Measurements from ENCODE around the gene SLC5A9.
"Not testable (repeated sequence)": the region's sequence is repeated elsewhere in the genome, so short reads cannot be mapped to it uniquely, and the experiment has no call there.

Gene SLC5A9

GRCh38 chr1:48246727-48247126, 24.2 kb downstream of the SLC5A9 start:
- peak; percentile 95 for DNase-seq

- DNase-seq, result no peak
Measured at GRCh38 chr1:48248356-48248755, 25.8 kb downstream of the SLC5A9 start.

- no peak for DNase-seq
Measured at GRCh38 chr1:48249868-48250267, 27.4 kb downstream of the SLC5A9 start.

GRCh38 chr1:48250572-48250971, 28.1 kb downstream of the SLC5A9 start:
- peak; percentile 12 for DNase-seq

- DNase-seq, result no peak
Measured at GRCh38 chr1:48251323-48251722, 28.8 kb downstream of the SLC5A9 start.

- DNase-seq, result no peak
Measured at GRCh38 chr1:48251821-48252220, 29.3 kb downstream of the SLC5A9 start.

GRCh38 chr1:48254254-48254653, 31.7 kb downstream of the SLC5A9 start:
- DNase-seq, result no peak

GRCh38 chr1:48258106-48258505, 35.6 kb downstream of the SLC5A9 start:
- DNase-seq, result no peak

GRCh38 chr1:48261881-48262400, 39.4 kb downstream of the SLC5A9 start:
- DNase-seq, result no peak

- DNase-seq, result no peak
Measured at GRCh38 chr1:48263041-48263440, 40.5 kb downstream of the SLC5A9 start.

- DNase-seq, result no peak
Measured at GRCh38 chr1:48266576-48266975, 44.1 kb downstream of the SLC5A9 start.

GRCh38 chr1:48277437-48277836, 54.9 kb downstream of the SLC5A9 start:
- DNase-seq, result not testable (repeated sequence)

- not testable (repeated sequence) for DNase-seq
Measured at GRCh38 chr1:48282329-48282728, 59.8 kb downstream of the SLC5A9 start.

GRCh38 chr1:48284696-48285420, 62.3 kb downstream of the SLC5A9 start:
- DNase-seq, result peak; percentile 44

GRCh38 chr1:48285525-48285924, 63.0 kb downstream of the SLC5A9 start:
- DNase-seq, result peak; percentile 9

GRCh38 chr1:48291421-48291820, 68.9 kb downstream of the SLC5A9 start:
- DNase-seq, result no peak

- no peak for DNase-seq
Measured at GRCh38 chr1:48292706-48293105, 70.2 kb downstream of the SLC5A9 start.

- DNase-seq, result not testable (repeated sequence)
Measured at GRCh38 chr1:48294094-48294493, 71.6 kb downstream of the SLC5A9 start.

GRCh38 chr1:48294656-48295055, 72.1 kb downstream of the SLC5A9 start:
- DNase-seq, result no peak
